Esophagus squamous epithelium (tissue), 5 donors: ENCODE results near the gene NSUN6. TPM values are rescaled to one million over a fixed set of nuclear protein-coding genes. Genes with fewer than 3 reads are reported as not detected.

Experiments used
- DNase-seq: peaks from one replicate; lab custom pipeline; 2025; lab: John Stamatoyannopoulos, UW
- H3K27ac ChIP-seq, 4 donors: fragments of 200-600 bp; sonication (generic); one replicate each; pipeline ENCODE4 v1.5.1; 2016 to 2019; ENCODE audit warnings: mild to moderate bottlenecking in 1 of 4
- H3K27me3 ChIP-seq, 4 donors: fragments of 200-600 bp; sonication (generic); 1 replicate in 3 of 4; 2 replicates in 1 of 4; pipeline versions ENCODE4 v1.5.1 to v1.6.0; 2017 to 2021; ENCODE audit warnings: antibody characterized with exemption in 1 of 4
- H3K36me3 ChIP-seq, 3 donors: fragments of 200-600 bp; sonication (generic); one replicate each; pipeline ENCODE4 v1.5.1; 2016 to 2019
- H3K4me1 ChIP-seq, 3 donors: fragments of 200-600 bp; sonication (generic); one replicate each; pipeline ENCODE4 v1.5.1; 2017 to 2019
- H3K4me3 ChIP-seq, 4 donors: fragments of 200-600 bp; sonication (generic); 1 replicate in 3 of 4; 2 replicates in 1 of 4; pipeline ENCODE4 v1.5.1; 2016 to 2019; ENCODE audit warnings: mild to moderate bottlenecking in 2 of 4, moderate library complexity in 1 of 4
- H3K9me3 ChIP-seq, 3 donors: fragments of 200-600 bp; sonication (generic); one replicate each; pipeline ENCODE4 v1.5.1; 2016 to 2019
- CTCF ChIP-seq, 6 experiments: fragments of 450-650 bp in 4 of 6; fragments of 200-600 bp in 2 of 6; sonication (generic) in 2 of 6; IDR thresholded peaks; one replicate each; pipeline ENCODE4 v1.5.1; 2016 to 2019; ENCODE audit warnings: antibody characterized with exemption in 6 of 6, mild to moderate bottlenecking in 4 of 6, moderate library complexity in 4 of 6
- POLR2A ChIP-seq, 4 donors: fragments of 450-650 bp; IDR thresholded peaks; one replicate each; pipeline ENCODE4 v1.6.1; 2017; ENCODE audit warnings: antibody characterized with exemption in 4 of 4, mild to moderate bottlenecking in 4 of 4, moderate library complexity in 3 of 4
- WGBS, 2 donors: methylation state at CpG; one replicate each; pipeline ENCODE4 v1.1.5; 2018; 5-methylcytosine and 5-hydroxymethylcytosine counted together
- intact Hi-C: fragments of 100-400 bp; cut with DNase I; formaldehyde crosslinking; loops from one replicate; pipeline ENCODE4 v1.15.0; 2022
- total RNA-seq, 4 donors: library from RNA; depleted of rRNA; stranded (reverse); fragments of >200 nt; gene quantifications; one replicate each; pipeline ENCODE4 v1.1.0, GENCODE V29; 2016
- donor health status: DM: yes; HTN: yes; CAD: no.

Gene NSUN6
- total RNA-seq, 4 donors from 2014 or later = 3.4 to 10.1 (median 5.6) TPM

- intact Hi-C loops = no loop called here
- DNase-seq = no peak
- peaks cover 0 to 27% (median 0%) of the 10 kb centered on the region in 3 donors for H3K9me3 ChIP-seq
- H3K27me3 ChIP-seq = no peaks in the 10 kb centered on the region
- peaks cover 0 to 6% (median 0%) of the 10 kb centered on the region in 3 donors for H3K36me3 ChIP-seq
- TF ChIP-seq CTCF (IDR thresholded peaks at IDR 0.05) (no peak), POLR2A (IDR thresholded peaks at IDR 0.05) (no peak)
- 94 to 99% methylated on average over 3 of the region's 3 CpGs for WGBS, 2 donors
- H3K4me1 ChIP-seq = no peaks in the 10 kb centered on the region
- H3K4me3 ChIP-seq = no peak overlapping the region
- no peak overlapping the region for H3K27ac ChIP-seq
Measured at GRCh38 chr10:18567343-18567856, 84.0 kb downstream of the NSUN6 start.

GRCh38 chr10:18566177-18566576 lies 85.2 kb downstream of the NSUN6 start:
- Histone ChIP-seq H3K4me3 (no peak overlapping the region), H3K36me3 (peaks cover 0 to 15% (median 0%) of the 10 kb centered on the region in 3 donors), H3K4me1 (no peaks in the 10 kb centered on the region), H3K27me3 (no peaks in the 10 kb centered on the region), H3K9me3 (peaks cover 0 to 27% (median 0%) of the 10 kb centered on the region in 3 donors), H3K27ac (no peak overlapping the region)
- no peak for DNase-seq
- intact Hi-C loops = no loop called here
- 86 to 95% methylated on average over 4 of the region's 4 CpGs for WGBS, 2 donors
- TF ChIP-seq CTCF (IDR thresholded peaks at IDR 0.05) (no peak), POLR2A (IDR thresholded peaks at IDR 0.05) (no peak)

GRCh38 chr10:18565006-18565405 lies 86.4 kb downstream of the NSUN6 start:
- Histone ChIP-seq H3K9me3 (peaks cover 0 to 27% (median 0%) of the 10 kb centered on the region in 3 donors), H3K4me3 (no peak overlapping the region), H3K27ac (no peak overlapping the region), H3K4me1 (no peaks in the 10 kb centered on the region), H3K36me3 (peaks cover 0 to 23% (median 0%) of the 10 kb centered on the region in 3 donors), H3K27me3 (no peaks in the 10 kb centered on the region)
- WGBS, 2 donors = 96% methylated on average over 5 of the region's 5 CpGs
- intact Hi-C loops = no loop called here
- TF ChIP-seq CTCF (IDR thresholded peaks at IDR 0.05) (no peak), POLR2A (IDR thresholded peaks at IDR 0.05) (no peak)
- no peak for DNase-seq

- Histone ChIP-seq H3K4me3 (no peak overlapping the region), H3K27me3 (no peaks in the 10 kb centered on the region), H3K4me1 (no peaks in the 10 kb centered on the region), H3K36me3 (peaks cover 0 to 42% (median 0%) of the 10 kb centered on the region in 3 donors), H3K27ac (no peak overlapping the region), H3K9me3 (peaks cover 0 to 32% (median 0%) of the 10 kb centered on the region in 3 donors)
- no peak for TF ChIP-seq CTCF (IDR thresholded peaks at IDR 0.05)
- no peak for TF ChIP-seq POLR2A (IDR thresholded peaks at IDR 0.05)
- intact Hi-C loops = no loop called here
- WGBS, 2 donors = 93 to 94% methylated on average over 6 of the region's 6 CpGs
- DNase-seq = no peak
Measured at GRCh38 chr10:18563003-18563726, 88.2 kb downstream of the NSUN6 start.

GRCh38 chr10:18561861-18562551 lies 89.4 kb downstream of the NSUN6 start:
- Histone ChIP-seq H3K36me3 (peaks cover 0 to 53% (median 0%) of the 10 kb centered on the region in 3 donors), H3K9me3 (peaks cover 0 to 33% (median 0%) of the 10 kb centered on the region in 3 donors), H3K4me1 (no peaks in the 10 kb centered on the region), H3K27ac (no peak overlapping the region), H3K27me3 (no peaks in the 10 kb centered on the region), H3K4me3 (no peak overlapping the region)
- intact Hi-C loops = no loop called here
- DNase-seq = no peak
- no peak for TF ChIP-seq CTCF (IDR thresholded peaks at IDR 0.05)
- no peak for TF ChIP-seq POLR2A (IDR thresholded peaks at IDR 0.05)
- 91 to 93% methylated on average over 8 of the region's 8 CpGs for WGBS, 2 donors
